ENCODE data around the gene ADRM1.

- TF ChIP-seq FOXA1 (IDR thresholded peaks at IDR 0.05) = no peak
- TF ChIP-seq SP1 (IDR thresholded peaks at IDR 0.05) = no peak
- no peak for TF ChIP-seq SUZ12 (IDR thresholded peaks at IDR 0.05)
- no peak for TF ChIP-seq BHLHE40 (IDR thresholded peaks at IDR 0.05; ENCODE audit: borderline replicate concordance)
- TF ChIP-seq ZNF384 (IDR thresholded peaks at IDR 0.05) = no peak
- no peak for TF ChIP-seq ARNT (IDR thresholded peaks at IDR 0.05)
- no peak for TF ChIP-seq PKNOX1 (IDR thresholded peaks at IDR 0.05)
These were observed 10.2 kb downstream of the ADRM1 start for GRCh38 chr20:62313021-62313420.

Data from HEK293T (cell line).